ENCODE data around the gene DIP2C.

DNA sequence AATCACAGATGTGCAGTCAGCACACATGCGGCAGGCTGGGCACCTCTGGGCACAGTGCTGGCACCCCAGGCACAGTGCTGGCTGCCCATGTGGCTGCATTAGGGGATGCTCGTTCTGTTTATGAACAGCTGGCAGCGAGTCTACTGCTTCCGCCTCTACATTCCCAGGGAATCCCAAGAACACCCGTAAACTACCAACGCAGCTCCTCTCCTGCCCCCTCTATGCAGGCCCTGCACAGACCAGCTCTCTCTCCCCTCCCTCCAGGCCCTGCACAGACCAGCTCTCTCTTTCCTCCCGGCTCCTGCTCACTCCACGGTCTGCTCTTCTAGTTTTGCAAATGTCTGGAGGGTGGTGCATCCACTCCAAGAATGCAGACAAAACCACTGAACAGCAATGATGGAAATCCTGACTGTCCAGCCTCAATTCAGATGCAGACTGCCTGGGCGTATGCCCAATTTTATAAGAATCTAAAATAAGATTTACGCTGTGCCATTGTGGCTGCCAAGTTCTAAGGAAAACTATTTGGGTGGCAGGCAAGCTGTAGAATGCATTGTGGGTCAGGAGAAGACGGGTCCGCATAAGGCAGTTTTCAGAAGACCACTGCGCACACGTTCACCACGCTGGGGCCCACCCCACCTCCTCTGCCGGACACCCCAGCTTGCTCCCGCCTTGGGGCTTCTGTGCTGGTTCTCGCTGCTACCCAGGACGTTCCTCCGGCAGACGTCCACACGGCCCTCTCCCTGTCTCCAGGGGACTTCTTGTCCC, 319.6 kb downstream of the DIP2C start:
- TF ChIP-seq, protein P1, sequence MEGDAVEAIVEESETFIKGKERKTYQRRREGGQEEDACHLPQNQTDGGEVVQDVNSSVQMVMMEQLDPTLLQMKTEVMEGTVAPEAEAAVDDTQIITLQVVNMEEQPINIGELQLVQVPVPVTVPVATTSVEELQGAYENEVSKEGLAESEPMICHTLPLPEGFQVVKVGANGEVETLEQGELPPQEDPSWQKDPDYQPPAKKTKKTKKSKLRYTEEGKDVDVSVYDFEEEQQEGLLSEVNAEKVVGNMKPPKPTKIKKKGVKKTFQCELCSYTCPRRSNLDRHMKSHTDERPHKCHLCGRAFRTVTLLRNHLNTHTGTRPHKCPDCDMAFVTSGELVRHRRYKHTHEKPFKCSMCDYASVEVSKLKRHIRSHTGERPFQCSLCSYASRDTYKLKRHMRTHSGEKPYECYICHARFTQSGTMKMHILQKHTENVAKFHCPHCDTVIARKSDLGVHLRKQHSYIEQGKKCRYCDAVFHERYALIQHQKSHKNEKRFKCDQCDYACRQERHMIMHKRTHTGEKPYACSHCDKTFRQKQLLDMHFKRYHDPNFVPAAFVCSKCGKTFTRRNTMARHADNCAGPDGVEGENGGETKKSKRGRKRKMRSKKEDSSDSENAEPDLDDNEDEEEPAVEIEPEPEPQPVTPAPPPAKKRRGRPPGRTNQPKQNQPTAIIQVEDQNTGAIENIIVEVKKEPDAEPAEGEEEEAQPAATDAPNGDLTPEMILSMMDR (IDR thresholded peaks at IDR 0.05), result no peak
- no peak for TF ChIP-seq POLR2A (IDR thresholded peaks at IDR 0.05)
